IPS-NIHi7 (cell line): Measurements from ENCODE around the gene CCDC85A.
"Not testable (repeated sequence)": the region's sequence is repeated elsewhere in the genome, so short reads cannot be mapped to it uniquely, and the experiment has no call there.

Experiments used
- DNase-seq: peaks from one replicate; pipeline ENCODE4 v3.0.0; 2012; ENCODE audit warnings: mixed read lengths; ENCODE audit errors: extremely low spot score

Gene CCDC85A

DNA sequence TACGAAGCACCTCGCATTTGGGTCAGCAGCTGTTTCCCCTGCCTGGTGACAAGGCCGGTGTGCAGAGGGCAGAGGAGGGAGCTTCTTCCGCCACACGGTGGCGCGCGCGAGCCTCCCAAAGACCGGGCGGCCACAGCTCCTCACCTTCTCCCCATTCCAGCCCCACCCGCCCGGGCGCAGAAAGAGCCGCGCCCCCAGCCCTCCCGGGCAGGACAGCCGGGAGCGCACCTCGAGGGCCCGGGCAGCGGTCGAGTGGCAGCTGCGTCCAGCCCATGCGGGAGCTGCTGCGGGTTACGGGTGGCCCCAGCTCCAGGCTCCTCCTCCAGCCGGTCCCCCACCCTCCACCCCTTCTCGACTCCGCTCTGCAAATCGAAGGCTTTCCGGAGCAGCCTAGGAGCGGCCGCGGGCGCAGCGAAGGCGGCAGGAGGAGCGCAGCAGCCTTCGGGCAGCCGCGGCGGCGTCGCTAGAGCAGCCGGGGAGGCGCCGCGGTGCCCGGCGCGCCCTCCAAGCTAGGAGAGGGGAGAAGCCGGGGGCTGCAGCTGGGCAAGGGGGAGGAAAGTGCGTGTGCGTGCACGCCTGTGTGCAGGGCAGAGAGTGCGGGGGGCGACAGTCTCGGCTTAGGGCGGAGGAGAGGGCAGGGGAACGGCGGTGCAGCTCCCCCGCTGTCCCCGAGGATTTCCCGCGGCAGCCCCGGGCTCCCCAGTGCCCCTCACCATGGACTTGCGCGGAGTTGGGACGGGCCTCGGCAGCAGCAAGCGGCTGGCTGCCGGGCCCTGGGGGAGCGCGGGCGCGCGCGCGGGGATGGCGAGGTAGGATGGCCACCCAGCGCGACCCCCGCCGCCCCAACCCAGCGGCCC is at the start of gene CCDC85A:
Gene CCDC85A (plus strand): TSS at position 348 of the 857 bp plus-strand sequence. CDS start 635 bp downstream, outside the sequence.
- DNase-seq, result peak; percentile 88

DNA sequence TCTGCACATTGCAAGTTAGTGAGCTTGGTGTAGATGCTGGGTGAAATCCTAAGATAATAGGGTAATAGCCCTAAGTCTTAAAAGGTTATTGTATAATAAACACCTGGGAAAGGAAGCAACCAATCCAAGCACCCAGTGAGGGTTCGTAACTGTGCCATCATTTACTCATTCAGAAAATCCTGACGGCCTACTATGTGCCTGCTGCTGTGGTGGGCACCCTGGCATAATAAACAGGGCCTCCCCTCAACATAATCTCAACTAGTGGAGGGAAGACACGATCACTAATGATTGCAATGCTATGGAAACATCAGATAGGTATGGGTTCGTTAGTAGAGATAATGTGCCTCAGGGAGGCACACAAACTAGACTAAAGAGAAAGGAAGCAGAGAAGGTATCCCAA is 48.9 kb upstream of the CCDC85A start:
- DNase-seq, result no peak

DNA sequence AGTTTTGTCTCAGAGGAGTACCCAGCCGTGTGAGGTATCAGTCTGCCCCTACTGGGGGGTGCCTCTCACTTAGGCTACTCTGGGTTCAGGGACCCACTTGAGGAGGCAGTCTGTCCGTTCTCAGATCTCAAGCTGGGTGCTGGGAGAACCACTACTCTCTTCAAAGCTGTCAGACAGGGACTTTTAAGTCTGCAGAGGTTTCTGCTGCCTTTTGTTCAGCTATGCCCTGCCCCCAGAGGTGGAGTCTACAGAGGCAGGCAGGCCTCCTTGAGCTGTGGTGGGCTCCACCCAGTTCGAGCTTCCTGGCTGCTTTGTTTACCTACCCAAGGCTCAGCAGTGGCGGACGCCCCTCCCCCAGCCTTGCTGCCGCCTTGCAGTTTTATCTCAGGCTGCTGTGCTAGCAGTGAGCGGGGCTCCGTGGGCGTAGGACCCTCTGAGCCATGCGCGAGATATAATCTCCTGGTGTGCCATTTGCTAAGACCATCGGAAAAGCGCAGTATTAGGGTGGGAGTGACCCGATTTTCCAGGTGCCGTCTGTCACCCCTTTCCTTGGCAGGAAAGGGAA is 41.2 kb upstream of the CCDC85A start:
- DNase-seq, result not testable (repeated sequence)

DNA sequence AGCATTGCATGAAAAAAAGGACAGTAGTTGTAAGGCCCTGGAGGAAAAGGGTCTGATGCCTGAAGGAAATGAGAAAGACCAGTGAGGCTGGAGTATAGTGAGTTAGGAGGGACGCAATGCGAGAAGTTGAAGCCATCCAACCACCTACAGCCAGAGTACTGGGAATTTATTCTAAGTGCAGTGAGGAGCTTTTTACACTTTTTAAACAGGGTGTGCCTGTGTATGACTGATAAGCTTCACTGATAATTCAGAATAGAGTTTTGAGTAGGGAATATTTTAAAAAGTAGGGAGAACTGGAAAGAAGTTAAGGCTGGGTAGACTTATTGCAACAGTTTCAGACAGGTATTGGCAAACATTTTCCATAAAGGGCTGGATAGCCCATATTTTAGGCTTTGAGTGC is 35.9 kb upstream of the CCDC85A start:
- no peak for DNase-seq

DNA sequence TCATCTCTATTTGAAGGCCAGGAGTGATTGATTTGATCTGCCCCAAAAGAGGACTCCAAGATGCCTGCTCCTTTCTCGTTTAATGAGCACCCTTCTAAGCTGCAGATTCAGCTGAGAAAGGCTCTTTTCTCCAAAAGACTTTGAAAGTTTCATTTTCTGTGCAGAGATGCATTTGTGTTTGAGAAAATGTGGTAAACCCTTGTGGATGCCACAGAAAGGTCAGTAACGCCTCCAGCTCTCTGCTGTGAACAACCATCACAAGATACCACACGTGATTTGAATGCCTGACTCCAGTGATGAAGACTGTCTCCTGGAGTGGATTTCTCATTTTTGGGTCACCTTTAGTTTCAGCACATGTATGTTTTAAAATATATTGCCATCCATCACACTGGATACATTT is 35.0 kb upstream of the CCDC85A start:
- DNase-seq, result no peak

DNA sequence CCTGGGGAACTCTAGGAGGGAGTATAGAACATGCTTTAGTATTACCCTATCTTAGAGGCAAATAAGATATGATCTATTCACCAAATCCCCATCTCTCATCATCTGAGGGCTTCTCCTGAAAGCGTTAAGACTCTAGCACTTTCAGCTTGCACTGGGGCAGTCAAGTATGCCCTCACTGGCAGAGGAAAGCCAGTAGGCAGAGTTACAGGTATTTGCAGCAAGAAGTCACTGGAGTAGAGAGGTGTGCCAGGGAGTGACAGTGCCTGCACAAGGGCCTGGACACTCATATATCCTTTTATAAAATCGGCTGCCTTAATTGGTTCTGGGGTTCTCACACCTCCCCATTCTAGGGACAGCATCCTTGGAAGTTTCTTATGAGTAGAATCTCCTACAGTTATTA is 31.9 kb upstream of the CCDC85A start:
- no peak for DNase-seq

DNA sequence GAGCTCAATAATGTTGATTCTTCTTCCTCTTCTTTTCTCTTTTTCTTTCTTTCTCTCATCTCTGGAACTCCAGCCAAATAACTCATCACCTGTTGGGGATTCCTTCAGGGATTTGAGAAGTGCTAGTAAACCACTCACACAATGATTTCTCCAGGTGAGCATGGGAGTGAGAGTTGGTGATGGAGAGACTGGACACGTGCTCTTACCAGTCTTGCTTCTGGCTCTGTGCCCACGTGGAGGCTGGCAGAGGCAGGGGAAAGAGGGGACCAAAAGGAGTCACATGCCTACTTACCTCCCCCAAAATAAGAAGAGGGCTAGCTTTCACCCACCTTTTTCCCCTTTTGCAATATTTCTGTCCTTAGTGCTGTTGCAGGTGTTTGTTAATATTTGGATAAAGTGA is 28.6 kb upstream of the CCDC85A start:
- DNase-seq, result no peak

DNA sequence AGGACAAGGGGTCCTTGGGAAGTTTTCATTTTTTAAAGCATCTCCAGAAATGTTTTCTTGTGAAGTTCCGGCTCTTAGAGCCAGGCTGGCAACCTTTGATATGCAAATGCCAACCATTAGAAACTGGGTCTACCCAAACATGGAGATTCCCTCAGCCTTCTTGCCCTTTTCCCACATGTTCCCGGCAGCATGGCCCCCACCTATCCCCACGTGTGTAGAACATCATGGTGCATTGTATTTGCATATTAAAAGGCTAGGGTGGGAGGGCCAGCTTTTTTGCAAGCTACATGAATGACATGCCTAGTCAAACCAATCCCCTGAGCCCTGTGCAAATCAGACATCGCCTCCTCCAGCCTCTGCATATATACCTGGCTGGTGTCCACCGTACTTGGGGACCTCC is 23.9 kb upstream of the CCDC85A start:
- DNase-seq, result not testable (repeated sequence)

DNA sequence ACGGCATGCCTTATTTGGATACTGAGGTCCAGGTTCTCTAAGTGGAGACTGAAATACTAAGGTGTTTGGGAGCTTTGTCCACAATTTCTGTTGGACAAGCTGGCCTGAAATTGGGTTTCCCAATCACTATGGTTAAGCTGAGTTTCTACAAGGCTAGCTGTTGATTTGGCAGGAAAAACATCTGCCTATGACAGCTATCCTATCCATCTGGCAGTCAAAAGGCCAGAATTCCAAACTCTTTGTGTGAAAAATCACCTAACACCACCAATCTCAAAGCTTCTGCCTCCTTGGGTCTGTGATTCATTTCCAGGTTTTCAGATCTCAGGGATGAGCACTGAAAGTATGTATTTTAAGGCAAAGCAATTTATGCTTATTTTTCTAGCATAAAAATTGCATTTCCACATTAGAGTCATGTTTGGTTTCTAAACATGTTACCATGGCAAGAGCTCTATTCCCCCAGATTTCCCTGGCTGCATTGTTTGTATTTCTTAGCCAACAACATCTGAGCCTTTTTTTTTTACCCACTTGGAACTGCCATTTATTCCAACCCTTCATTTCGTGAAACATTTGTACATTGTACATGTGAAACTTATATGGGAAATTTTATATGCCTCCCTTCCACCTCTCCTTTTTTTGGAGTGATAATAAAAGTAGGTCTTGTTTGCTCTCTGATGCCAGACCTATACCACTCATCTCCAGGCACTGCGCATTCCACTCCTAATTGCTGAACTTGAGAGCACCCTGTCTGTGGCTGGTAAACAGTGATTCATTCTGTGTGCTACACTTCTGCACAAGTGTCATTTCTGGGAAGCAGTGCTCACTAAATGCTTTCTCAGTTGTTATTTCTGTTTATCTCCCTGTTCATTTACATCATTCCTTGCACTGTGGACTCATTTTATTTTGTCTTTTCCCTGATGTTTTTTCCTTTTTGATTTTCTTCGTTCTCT is 15.9 kb upstream of the CCDC85A start:
- no peak for DNase-seq

DNA sequence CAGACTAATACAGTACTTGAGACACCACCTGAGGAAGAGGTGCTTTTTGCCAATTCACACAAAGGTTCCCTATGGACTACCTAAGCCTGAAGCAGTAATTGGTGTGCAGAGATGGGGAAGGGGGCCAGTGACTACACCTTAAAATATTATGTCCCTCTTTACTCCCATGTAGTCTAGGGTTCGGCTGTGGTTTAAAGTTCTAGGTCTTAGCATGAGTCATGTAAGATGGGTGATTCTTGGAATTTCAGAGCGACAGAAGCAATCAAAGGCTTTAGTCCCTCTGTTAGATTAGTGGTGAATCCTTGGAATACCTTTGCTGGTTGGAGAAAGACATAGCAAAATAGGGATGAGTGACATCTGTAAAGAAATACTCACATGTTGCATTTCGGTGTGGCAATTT is 14.3 kb upstream of the CCDC85A start:
- no peak for DNase-seq

DNA sequence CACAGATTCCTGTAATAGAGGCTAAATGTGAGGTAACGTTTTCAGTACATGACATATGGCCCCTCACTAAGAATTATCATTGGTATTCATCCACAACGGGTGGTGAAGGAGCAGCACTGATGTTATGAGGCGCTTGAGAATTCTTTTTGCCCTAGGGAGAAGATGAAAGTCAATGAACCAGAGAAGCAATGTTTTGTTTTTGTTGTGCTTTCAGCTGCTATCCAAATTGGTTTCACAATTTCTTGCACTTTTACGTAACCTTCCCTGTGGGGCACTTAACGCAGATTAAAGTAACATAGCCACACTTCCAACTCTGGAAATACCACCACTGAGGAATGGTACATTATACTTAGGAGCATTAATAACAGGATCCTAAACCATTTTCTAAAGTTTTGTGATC is 13.3 kb upstream of the CCDC85A start:
- DNase-seq, result no peak

DNA sequence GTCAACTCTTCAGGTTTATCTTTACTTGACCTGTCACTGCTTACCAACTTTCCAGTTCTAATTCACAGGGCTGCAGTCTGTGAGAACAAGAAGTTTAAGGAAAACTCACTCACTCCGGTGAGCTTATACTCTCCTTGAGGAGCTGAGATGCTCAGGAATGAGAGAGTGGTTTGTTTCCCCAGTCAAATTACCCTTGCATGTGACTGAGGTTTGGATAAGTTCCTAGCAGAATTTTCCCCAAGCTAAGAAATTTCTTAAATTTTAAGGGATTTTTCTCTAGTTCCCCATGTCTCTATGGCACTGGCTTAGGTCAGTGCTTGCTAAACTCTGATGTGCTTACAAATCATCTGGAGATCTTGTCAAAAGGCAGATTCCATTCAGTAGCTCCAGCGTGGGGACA is 12.8 kb upstream of the CCDC85A start:
- no peak for DNase-seq

DNA sequence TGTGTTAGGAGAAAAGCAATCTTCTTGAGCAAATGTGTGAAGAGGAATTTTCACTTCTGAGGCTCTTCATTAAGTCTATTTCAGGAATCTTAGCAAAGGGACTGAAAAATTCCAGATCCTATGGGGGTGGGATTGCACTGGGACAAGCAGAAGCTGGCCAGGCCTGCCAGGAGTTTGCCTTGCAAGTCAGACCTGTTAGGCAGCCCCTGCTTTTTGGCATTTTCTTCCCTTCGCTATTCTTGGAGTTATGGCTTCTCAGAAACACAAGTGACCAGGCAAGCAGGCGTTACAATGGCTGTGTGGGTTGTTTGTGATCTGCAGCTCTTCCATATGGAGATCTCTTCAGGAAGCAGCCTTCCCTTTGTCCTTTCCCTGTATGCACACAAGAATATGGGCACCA is 8.0 kb upstream of the CCDC85A start:
- DNase-seq, result no peak

DNA sequence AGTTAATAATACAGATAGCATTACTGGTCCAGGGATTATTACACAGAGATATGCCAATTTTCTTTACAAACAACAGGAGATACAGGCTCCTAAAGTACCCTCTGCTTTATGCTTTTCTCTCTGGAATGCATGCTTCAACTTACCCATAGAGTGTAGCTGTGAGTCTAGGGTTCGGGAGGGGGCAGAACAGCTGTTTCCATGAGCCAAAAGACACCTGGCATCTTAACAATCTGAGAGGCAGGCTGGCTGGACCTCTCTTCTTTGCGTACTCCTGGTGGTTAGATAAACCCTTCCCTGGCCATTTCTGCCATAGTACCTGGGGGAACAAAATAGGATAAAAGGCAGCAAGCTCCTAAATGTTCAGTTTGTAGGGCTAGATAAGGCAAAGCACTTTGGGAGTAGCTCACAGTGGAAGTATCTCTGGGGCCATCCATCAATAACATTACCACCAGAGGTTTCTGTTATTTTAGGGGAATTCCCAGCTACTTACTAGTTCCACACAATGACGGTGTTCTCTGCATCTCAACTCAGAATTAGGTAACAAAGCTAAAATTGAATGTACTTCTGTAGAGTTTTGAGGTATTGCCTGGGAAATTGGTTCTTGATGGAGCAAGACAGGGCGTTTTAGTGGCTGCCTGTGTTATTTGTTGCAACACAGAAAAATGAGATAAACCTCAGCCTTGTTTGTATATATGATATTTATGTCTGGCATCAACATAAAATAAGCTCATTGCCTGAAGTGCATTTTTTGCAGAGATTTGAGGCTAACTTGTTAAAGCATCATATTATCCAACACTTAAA is 6.2 kb upstream of the CCDC85A start:
- no peak for DNase-seq

DNA sequence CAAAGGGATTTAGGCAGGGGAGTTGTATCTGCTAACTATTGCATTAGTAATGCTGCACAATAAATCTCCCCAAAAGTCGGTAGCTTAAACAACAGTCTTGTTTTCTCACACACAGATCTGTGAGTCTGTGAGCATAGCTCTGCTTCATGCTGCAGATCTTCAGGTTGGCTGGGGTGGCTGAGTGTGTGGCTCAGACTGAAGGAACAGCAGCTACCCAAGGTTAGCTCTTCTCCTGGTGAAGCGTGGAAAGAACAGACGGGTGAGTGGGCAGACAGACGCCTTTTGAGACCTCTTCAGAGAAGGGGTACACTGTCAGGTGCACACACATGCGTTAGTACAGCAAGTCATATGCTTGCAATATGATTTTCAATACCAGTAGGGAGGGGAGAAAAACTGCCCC is 3.9 kb upstream of the CCDC85A start:
- no peak for DNase-seq

DNA sequence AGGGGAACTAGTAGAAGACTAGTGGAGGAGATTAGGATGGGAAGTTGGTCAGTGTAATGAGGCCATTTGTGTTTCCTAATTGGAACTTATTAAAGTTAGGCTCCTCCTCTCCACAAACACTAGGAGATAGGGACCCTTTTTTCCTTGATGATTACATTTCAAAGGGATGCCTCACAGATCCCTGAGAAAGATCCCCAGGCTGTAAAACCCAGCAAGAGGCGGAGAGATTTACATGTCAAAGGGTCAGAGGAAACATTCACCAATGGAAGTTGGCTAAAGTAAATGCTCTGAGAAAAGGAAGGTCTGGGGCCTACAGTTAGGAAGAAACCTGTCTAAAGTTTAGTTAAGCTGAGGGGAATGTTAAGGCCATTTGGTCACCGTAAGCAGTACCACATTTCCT is 1.4 kb upstream of the CCDC85A start:
- DNase-seq, result peak; percentile 69

DNA sequence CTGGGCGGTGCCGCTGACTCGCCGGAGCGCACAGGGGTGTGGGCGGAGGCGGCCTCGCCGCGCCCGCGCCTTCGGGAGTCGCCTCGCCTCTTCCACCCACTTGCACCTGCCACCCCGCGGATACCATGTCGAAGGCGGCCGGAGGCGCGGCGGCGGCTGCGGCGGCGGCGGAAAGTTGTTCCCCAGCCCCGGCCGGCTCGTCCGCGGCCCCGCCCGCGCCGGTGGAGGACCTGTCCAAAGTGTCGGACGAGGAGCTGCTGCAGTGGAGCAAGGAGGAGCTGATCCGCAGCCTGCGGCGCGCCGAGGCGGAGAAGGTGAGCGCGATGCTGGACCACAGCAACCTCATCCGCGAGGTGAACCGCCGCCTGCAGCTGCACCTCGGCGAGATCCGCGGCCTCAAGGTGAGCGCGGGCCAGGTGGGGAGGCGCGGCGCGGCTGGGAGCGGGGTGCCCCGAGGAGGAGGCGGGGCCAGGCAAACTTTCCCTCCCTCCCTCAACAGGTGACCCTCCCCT is 766 bp downstream of the CCDC85A start:
- DNase-seq, result peak; percentile 21

DNA sequence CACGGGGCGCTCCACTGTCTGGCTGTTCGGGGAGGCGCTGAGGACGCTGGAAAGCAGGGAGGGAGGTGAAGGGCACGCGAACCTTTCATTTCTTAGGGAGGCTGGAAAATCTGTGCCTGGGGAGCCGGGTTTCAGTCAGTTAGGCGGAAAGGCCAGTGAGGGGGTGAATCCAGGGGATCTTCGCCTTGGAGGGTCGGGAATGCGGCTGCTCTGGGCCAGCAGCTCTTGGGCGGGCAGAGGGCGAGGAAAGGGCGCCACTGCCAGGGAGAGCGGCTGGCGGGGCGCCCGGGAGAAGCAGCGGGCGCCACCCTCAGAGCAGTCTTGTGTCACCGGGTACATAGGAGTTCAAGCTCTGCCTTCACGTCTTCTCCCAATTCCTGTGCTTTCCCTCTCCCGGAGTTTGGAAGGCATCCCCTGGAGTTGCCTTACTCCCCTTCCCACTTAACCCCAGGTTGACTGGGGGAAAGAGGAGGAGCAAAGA is 1.4 kb downstream of the CCDC85A start:
- peak; percentile 16 for DNase-seq

DNA sequence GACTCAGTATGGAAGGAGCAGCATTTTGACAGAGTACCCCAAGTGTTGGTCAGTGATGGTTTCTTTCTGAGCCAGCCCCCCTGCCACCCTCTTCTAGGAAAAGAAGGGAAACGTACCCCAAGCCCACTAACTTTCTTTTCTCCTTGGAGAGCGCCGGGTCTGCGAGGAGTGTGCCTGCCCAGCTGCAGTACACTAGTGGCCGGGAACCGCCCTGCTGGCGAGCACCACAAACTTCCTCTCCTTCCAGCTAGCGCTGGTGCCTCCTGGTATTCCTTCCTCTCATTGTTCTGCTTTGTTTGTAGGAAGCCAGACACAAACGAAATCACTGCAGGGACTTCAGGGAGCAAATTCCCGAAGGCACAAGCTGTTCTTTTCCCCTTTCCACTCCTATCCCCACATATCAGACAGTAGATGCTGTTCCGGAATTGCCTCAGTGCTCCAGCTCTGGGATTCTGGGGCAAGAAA is 1.8 kb downstream of the CCDC85A start:
- DNase-seq, result peak; percentile 54

DNA sequence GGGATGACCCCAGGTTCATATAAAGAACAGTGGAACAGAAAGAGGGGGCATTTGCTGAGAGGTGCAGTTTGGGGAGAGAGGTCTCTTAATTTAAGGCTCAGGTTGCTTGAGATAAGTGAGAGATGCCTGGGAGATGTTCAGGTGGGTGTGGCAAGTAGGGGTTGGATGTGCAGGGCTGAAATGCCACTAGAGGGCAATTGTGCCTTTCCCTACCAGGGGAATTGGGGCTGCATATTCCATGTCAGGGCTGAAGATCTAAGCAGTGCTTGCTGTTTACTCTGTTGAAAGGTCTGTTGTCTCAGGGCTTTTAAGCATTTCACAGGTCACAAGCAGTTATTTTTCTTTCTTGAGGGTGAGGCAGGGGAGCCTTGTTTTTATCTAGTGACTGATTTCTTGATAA is 7.8 kb downstream of the CCDC85A start:
- DNase-seq, result peak; percentile 70
